GM15510 (cell line): Measurements from ENCODE around the gene CUBN.

Experiments used
- POLR2A ChIP-seq: IDR thresholded peaks from 3 replicates; pipeline ENCODE4 v1.6.1; 2011; ENCODE audit warnings: borderline replicate concordance; ENCODE audit not compliant: insufficient read length; ENCODE audit errors: extremely low read depth

Gene CUBN

GRCh38 chr10:16954280-16955030, 175.2 kb downstream of the CUBN start:
- TF ChIP-seq POLR2A: no peak

DNA sequence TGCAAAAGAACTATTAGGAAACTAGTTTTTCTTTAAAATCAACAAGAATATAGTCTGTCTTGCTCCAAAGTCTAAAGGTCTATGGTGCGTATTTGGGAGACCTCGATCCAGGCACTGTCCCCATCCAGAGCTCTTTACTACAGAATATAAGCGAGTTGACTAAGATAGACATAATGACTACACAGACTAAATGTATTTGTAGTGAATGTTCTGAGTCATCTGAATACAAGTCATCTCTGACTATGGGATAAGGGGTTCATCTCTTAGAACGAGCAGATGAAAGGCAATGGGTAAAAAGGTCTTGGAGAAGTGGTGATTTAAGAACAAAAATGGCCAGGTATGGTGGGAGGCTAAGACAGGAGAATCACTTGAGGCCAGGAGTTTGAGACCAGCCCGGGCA, 176.3 kb downstream of the CUBN start:
- no peak for TF ChIP-seq POLR2A

DNA sequence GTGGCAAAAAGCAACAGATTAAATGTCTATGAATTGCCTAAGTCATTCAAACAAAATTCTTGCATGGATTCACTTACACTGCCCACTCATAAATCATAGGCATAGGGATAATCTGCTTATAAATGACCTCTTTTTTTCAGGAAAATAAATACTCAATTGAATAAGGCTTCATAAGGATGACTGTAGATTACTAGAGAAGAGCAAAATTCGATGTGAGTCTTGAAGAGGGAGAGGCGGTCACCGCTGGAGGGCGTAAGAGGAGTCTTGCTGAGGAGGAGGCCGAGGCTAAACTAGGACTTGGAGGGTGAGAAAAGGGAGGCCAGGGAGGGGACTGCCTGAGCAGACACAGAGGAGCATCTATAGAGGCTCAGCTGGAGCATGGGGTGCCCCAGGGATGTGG, 177.0 kb downstream of the CUBN start:
- TF ChIP-seq POLR2A: no peak

DNA sequence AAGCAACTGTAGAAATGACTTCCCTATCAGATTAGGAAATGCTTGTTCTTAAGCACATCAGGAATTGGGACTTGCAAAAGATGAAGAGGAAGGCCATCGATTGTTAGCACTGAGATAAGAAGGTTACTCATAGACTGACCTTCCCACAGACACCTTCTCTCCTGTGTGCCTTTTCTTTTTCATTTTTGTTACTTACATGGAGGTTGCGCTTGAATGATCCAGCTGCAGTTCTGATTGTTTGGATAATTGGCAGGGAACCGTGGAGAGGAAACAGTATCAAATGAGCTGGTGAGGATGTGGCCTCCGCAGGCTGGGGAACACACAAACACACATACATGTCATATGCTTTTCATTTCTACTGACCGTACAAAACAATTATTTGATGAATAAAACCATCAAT, 177.5 kb downstream of the CUBN start:
- no peak for TF ChIP-seq POLR2A

DNA sequence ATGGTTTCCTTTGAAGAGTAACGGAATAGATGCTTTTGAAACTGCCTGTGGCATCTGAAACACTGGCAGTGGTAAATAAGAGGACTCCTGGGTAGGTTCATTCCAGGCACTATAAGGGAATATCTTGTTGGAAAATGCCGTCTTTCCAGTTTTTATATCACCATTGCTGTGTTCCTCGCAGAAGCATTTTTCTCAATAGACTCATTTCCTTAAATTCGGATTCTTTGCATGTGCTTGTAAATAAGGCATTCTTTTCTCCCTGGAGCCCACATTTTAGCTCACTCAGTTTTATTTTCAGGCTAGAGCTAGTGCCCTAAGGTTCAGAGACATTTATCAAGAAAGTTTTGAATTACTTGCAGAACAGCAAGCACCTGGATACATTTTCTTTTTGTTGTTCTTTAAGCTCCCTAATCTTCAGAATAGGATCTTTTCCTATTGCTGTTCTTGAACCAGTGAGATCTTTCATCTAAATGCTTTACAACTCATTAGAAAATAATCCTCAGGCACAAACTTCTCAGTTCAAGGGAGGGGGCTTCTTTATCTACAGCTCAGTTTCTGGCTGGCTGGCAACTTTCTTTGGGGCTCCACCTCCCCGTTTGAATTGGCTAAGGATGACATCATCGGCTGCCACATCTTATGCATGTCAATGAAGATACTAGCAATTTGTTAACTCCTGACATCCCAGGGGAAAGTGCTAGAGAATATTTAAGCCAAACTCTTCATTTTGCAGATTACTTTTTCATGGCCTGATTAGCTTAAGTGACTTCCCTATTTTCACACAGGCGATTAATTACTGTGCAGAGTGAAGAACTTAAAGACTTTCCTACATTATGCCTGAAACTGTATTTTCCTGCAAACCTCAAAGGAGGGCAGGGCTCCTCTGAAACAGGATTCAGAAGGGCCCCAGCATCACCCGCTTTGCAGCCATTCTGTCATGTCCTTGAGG, 178.7 kb downstream of the CUBN start:
- no peak for TF ChIP-seq POLR2A

DNA sequence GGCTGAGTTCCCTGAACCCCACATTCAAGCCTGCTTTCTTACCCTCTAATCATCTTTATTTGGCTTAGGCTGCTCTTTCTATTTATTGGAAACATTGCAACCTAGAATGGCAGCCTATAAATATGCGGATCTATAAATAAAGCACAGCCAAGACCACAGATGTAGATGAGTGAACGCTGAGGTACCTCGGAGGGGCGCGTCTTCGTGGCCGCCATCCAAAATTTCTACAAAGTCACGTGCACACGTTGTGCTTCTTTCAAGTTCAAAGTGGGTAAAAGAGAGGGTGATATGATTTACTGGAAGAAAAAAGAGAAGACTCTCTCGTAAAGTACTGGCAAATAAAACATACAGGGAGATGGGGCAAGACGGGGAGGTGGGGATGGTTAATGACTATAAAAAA, 179.8 kb downstream of the CUBN start:
- no peak for TF ChIP-seq POLR2A

DNA sequence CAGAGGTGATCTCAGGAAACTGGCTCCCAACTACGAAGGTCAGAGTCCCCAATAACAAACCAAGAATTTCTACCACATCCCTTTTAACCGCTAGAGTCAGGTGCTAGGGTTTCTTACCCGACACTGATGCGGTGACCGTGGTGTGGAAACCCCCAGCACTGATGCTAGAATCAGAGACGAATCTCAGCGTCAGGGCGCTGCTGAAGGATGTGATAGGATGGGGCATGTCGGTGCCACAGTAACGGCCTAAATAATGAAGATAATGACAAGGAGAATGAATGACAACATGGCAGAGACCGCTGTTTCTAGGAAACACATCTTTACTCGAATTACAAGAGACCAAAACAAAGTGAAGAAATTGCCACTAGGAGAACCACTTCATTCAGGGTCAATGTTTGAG, 181.2 kb downstream of the CUBN start:
- TF ChIP-seq POLR2A: no peak

DNA sequence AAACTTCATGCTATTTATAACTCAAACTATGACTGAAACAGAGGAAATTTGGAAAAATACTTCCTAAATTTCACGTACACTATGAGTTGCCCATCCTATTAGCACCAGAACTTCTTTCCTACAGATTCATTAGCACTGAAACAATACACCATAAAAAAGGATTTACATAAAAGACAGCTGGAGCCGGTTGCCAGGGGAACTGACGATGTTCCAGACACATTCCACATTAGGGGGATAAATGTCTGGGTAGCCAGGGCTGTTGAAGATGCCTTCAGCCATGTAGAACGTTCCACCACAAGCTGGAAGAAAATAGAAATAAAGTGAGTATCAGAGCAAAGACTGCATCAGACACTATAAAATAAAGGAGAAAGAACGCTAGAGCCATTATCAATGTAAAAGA, 182.5 kb downstream of the CUBN start:
- no peak for TF ChIP-seq POLR2A

DNA sequence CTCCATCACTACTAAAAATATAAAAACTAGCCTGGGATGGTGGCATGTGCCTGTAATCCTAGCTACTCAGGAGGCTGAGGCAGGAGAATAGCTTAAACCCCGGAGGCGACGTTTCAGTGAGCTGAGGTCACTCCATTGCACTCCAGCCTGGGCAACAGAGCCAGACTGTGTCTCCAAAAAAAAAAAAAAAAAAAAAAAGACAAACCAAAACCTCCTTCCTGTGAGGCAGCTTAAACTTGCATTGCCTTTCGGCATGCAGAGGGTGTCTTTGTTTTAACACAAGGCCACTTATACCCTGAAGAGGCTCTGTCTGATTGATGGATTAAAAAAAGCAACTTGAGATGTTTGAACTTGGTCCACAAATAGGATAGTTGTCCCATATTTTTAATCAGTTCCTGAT, 184.0 kb downstream of the CUBN start:
- no peak for TF ChIP-seq POLR2A

DNA sequence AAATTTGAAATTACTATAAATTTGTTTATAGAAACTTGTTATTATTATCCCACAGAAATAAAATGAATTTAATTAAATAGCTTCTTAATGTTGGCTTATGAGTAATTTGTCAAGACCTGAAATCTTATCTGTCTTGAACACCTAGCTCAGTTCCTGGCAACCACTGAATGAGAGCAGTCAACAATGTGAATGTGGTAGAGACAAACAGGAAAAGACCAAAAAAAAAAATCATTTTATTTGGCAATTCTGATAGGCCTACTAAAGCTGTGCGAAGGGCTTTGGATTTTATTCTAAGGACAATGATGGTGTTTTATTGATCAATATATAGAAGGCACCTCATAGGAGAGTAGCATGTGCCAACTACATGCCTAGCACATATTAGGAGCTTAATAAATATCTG, 184.6 kb downstream of the CUBN start:
- no peak for TF ChIP-seq POLR2A

- no peak for TF ChIP-seq POLR2A
Measured at GRCh38 chr10:16944402-16944801, 185.2 kb downstream of the CUBN start.

- TF ChIP-seq POLR2A: no peak
Measured at GRCh38 chr10:16943295-16944285, 186.0 kb downstream of the CUBN start.

- no peak for TF ChIP-seq POLR2A
Measured at GRCh38 chr10:16942381-16943078, 187.1 kb downstream of the CUBN start.

DNA sequence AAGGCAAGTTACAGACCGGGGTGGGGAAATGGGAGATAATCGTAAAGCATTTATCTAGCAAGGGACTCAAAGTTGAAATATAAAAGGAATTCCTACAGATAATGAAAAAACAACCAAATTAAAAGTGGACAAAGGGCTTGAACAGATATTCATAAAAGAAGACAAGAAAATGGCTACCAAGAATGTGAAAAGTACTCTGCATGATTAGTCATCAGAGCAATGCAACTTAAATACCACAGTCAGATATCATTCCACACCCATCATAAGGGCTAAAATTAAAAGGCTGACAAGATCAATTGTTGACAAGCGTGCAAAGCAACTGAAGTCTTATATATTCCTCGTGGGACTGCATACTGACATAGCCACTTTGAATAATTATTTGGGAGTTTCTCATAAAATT, 187.7 kb downstream of the CUBN start:
- no peak for TF ChIP-seq POLR2A
